ENCODE results near the gene PPM1B. TPM values are rescaled to one million over a fixed set of nuclear protein-coding genes. Genes with fewer than 3 reads are reported as not detected.
"Not testable (repeated sequence)": the region's sequence is repeated elsewhere in the genome, so short reads cannot be mapped to it uniquely, and the experiment has no call there.

The PPM1B gene
- total and polyA plus RNA-seq, 5 donors from 2014 or later = 48.9 to 91.8 (median 61.8) TPM

- H3K9me3 ChIP-seq (ENCODE audit: control insufficient read depth in 2 of 2, low read length in 2 of 2) = peaks cover 0 to 3% of the 10 kb centered on the region in 2 experiments
- no peak overlapping the region for H3K4me3 ChIP-seq (ENCODE audit: low read depth, low read length)
- H3K9me3 Mint-ChIP-seq = peaks cover 0 to 15% (median 4%) of the 10 kb centered on the region in 7 donors
- H3K4me1 Mint-ChIP-seq = no peaks in the 10 kb centered on the region
- H3K36me3 Mint-ChIP-seq = no peaks in the 10 kb centered on the region
- H3K27ac ChIP-seq (ENCODE audit: insufficient read depth, low read length, poor library complexity, severe bottlenecking) = no peak overlapping the region
- H3K4me3 Mint-ChIP-seq = no peak overlapping the region
- H3K36me3 ChIP-seq (ENCODE audit: control insufficient read depth, insufficient read depth, low read length) = no peaks in the 10 kb centered on the region
- ATAC-seq (ENCODE audit: low read depth in 2 of 2) (no peak), DNase-seq (no peak)
- peaks cover 3% of the 10 kb centered on the region for H3K27me3 ChIP-seq (ENCODE audit: control insufficient read depth, insufficient read depth, low read length)
- no peak overlapping the region for H3K27ac Mint-ChIP-seq
- peaks cover 45% of the 10 kb centered on the region for H3K27me3 Mint-ChIP-seq
- no peaks in the 10 kb centered on the region for H3K4me1 ChIP-seq (ENCODE audit: control insufficient read depth, insufficient read depth, low read length, poor library complexity, severe bottlenecking)
These were observed 85.3 kb downstream of the PPM1B start for GRCh38 chr2:44254023-44254422.

- not testable (repeated sequence) for ATAC-seq (ENCODE audit: low read depth in 2 of 2); H3K27ac Mint-ChIP-seq; H3K36me3 ChIP-seq (ENCODE audit: control insufficient read depth, insufficient read depth, low read length); H3K4me1 Mint-ChIP-seq; H3K9me3 ChIP-seq (ENCODE audit: control insufficient read depth in 2 of 2, low read length in 2 of 2); H3K27me3 ChIP-seq (ENCODE audit: control insufficient read depth, insufficient read depth, low read length); H3K4me3 ChIP-seq (ENCODE audit: low read depth, low read length); H3K4me1 ChIP-seq (ENCODE audit: control insufficient read depth, insufficient read depth, low read length, poor library complexity, severe bottlenecking); H3K27ac ChIP-seq (ENCODE audit: insufficient read depth, low read length, poor library complexity, severe bottlenecking); H3K4me3 Mint-ChIP-seq; DNase-seq; H3K36me3 Mint-ChIP-seq
- Mint-ChIP-seq H3K9me3 (peaks cover 0 to 13% (median 4%) of the 10 kb centered on the region in 7 donors), H3K27me3 (peaks cover 56% of the 10 kb centered on the region)
These were observed 87.0 kb downstream of the PPM1B start for GRCh38 chr2:44255704-44256103.

- not testable (repeated sequence) for DNase-seq; H3K36me3 ChIP-seq (ENCODE audit: control insufficient read depth, insufficient read depth, low read length); H3K4me1 ChIP-seq (ENCODE audit: control insufficient read depth, insufficient read depth, low read length, poor library complexity, severe bottlenecking); H3K27ac ChIP-seq (ENCODE audit: insufficient read depth, low read length, poor library complexity, severe bottlenecking); H3K27ac Mint-ChIP-seq; H3K4me3 ChIP-seq (ENCODE audit: low read depth, low read length); H3K9me3 ChIP-seq (ENCODE audit: control insufficient read depth in 2 of 2, low read length in 2 of 2); H3K4me1 Mint-ChIP-seq; H3K4me3 Mint-ChIP-seq; H3K36me3 Mint-ChIP-seq; H3K27me3 ChIP-seq (ENCODE audit: control insufficient read depth, insufficient read depth, low read length); ATAC-seq (ENCODE audit: low read depth in 2 of 2)
- peaks cover 50% of the 10 kb centered on the region for H3K27me3 Mint-ChIP-seq
- H3K9me3 Mint-ChIP-seq = peaks cover 0 to 11% (median 2%) of the 10 kb centered on the region in 7 donors
These were observed 89.1 kb downstream of the PPM1B start for GRCh38 chr2:44257802-44258201.

GRCh38 chr2:44267269-44267795, 98.7 kb downstream of the PPM1B start:
- Histone ChIP-seq H3K36me3 (ENCODE audit: control insufficient read depth, insufficient read depth, low read length) (no peaks in the 10 kb centered on the region), H3K9me3 (ENCODE audit: control insufficient read depth in 2 of 2, low read length in 2 of 2) (no peaks in the 10 kb centered on the region), H3K27ac (ENCODE audit: insufficient read depth, low read length, poor library complexity, severe bottlenecking) (no peak overlapping the region), H3K27me3 (ENCODE audit: control insufficient read depth, insufficient read depth, low read length) (no peaks in the 10 kb centered on the region), H3K4me1 (ENCODE audit: control insufficient read depth, insufficient read depth, low read length, poor library complexity, severe bottlenecking) (no peaks in the 10 kb centered on the region), H3K4me3 (ENCODE audit: low read depth, low read length) (no peak overlapping the region)
- Mint-ChIP-seq H3K9me3 (no peaks in the 10 kb centered on the region), H3K27me3 (peaks cover 9% of the 10 kb centered on the region), H3K4me1 (no peaks in the 10 kb centered on the region), H3K36me3 (no peaks in the 10 kb centered on the region), H3K4me3 (no peak overlapping the region), H3K27ac (no peak overlapping the region)
- ATAC-seq (ENCODE audit: low read depth in 2 of 2) = no peak
- DNase-seq = no peak

- DNase-seq (no peak), ATAC-seq (ENCODE audit: low read depth in 2 of 2) (no peak)
- H3K4me1 ChIP-seq (ENCODE audit: control insufficient read depth, insufficient read depth, low read length, poor library complexity, severe bottlenecking) = no peaks in the 10 kb centered on the region
- Mint-ChIP-seq H3K36me3 (no peaks in the 10 kb centered on the region), H3K4me1 (no peaks in the 10 kb centered on the region), H3K9me3 (no peaks in the 10 kb centered on the region), H3K27ac (no peak overlapping the region), H3K27me3 (peaks cover 9% of the 10 kb centered on the region), H3K4me3 (no peak overlapping the region)
- H3K27me3 ChIP-seq (ENCODE audit: control insufficient read depth, insufficient read depth, low read length) = no peaks in the 10 kb centered on the region
- no peak overlapping the region for H3K27ac ChIP-seq (ENCODE audit: insufficient read depth, low read length, poor library complexity, severe bottlenecking)
- no peak overlapping the region for H3K4me3 ChIP-seq (ENCODE audit: low read depth, low read length)
- H3K36me3 ChIP-seq (ENCODE audit: control insufficient read depth, insufficient read depth, low read length) = no peaks in the 10 kb centered on the region
- no peaks in the 10 kb centered on the region for H3K9me3 ChIP-seq (ENCODE audit: control insufficient read depth in 2 of 2, low read length in 2 of 2)
These were observed 99.3 kb downstream of the PPM1B start for GRCh38 chr2:44267796-44268648.

- Mint-ChIP-seq H3K36me3 (no peaks in the 10 kb centered on the region), H3K27me3 (peaks cover 8% of the 10 kb centered on the region), H3K4me1 (no peaks in the 10 kb centered on the region), H3K4me3 (no peak overlapping the region), H3K27ac (no peak overlapping the region), H3K9me3 (no peaks in the 10 kb centered on the region)
- no peak for DNase-seq
- H3K4me1 ChIP-seq (ENCODE audit: control insufficient read depth, insufficient read depth, low read length, poor library complexity, severe bottlenecking) = no peaks in the 10 kb centered on the region
- no peaks in the 10 kb centered on the region for H3K9me3 ChIP-seq (ENCODE audit: control insufficient read depth in 2 of 2, low read length in 2 of 2)
- no peak overlapping the region for H3K4me3 ChIP-seq (ENCODE audit: low read depth, low read length)
- no peaks in the 10 kb centered on the region for H3K27me3 ChIP-seq (ENCODE audit: control insufficient read depth, insufficient read depth, low read length)
- H3K27ac ChIP-seq (ENCODE audit: insufficient read depth, low read length, poor library complexity, severe bottlenecking) = no peak overlapping the region
- no peaks in the 10 kb centered on the region for H3K36me3 ChIP-seq (ENCODE audit: control insufficient read depth, insufficient read depth, low read length)
- no peak for ATAC-seq (ENCODE audit: low read depth in 2 of 2)
These were observed 101.2 kb downstream of the PPM1B start for GRCh38 chr2:44269831-44270230.

GRCh38 chr2:44271296-44271695, 102.6 kb downstream of the PPM1B start:
- Mint-ChIP-seq H3K4me1 (no peaks in the 10 kb centered on the region), H3K4me3 (no peak overlapping the region)
- no peak for DNase-seq

GRCh38 chr2:44273076-44273475, 104.4 kb downstream of the PPM1B start:
- H3K36me3 Mint-ChIP-seq = no peaks in the 10 kb centered on the region
- H3K27ac Mint-ChIP-seq = no peak overlapping the region
- ATAC-seq (ENCODE audit: low read depth in 2 of 2) = no peak
- Histone ChIP-seq H3K9me3 (ENCODE audit: control insufficient read depth in 2 of 2, low read length in 2 of 2) (no peaks in the 10 kb centered on the region), H3K27me3 (ENCODE audit: control insufficient read depth, insufficient read depth, low read length) (no peaks in the 10 kb centered on the region), H3K27ac (ENCODE audit: insufficient read depth, low read length, poor library complexity, severe bottlenecking) (no peak overlapping the region), H3K36me3 (ENCODE audit: control insufficient read depth, insufficient read depth, low read length) (no peaks in the 10 kb centered on the region), H3K4me3 (ENCODE audit: low read depth, low read length) (no peak overlapping the region), H3K4me1 (ENCODE audit: control insufficient read depth, insufficient read depth, low read length, poor library complexity, severe bottlenecking) (no peaks in the 10 kb centered on the region)
- H3K27me3 Mint-ChIP-seq = no peaks in the 10 kb centered on the region
- H3K4me1 Mint-ChIP-seq = no peaks in the 10 kb centered on the region
- no peak for DNase-seq
- no peaks in the 10 kb centered on the region for H3K9me3 Mint-ChIP-seq
- H3K4me3 Mint-ChIP-seq = no peak overlapping the region

More at GRCh38 chr2:44271296-44271695, 102.6 kb downstream of the PPM1B start:
- H3K36me3 Mint-ChIP-seq = no peaks in the 10 kb centered on the region
- Histone ChIP-seq H3K27ac (ENCODE audit: insufficient read depth, low read length, poor library complexity, severe bottlenecking) (no peak overlapping the region), H3K36me3 (ENCODE audit: control insufficient read depth, insufficient read depth, low read length) (no peaks in the 10 kb centered on the region), H3K4me1 (ENCODE audit: control insufficient read depth, insufficient read depth, low read length, poor library complexity, severe bottlenecking) (no peaks in the 10 kb centered on the region), H3K27me3 (ENCODE audit: control insufficient read depth, insufficient read depth, low read length) (no peaks in the 10 kb centered on the region), H3K9me3 (ENCODE audit: control insufficient read depth in 2 of 2, low read length in 2 of 2) (no peaks in the 10 kb centered on the region), H3K4me3 (ENCODE audit: low read depth, low read length) (no peak overlapping the region)
- H3K9me3 Mint-ChIP-seq = no peaks in the 10 kb centered on the region
- no peak overlapping the region for H3K27ac Mint-ChIP-seq
- ATAC-seq (ENCODE audit: low read depth in 2 of 2) = no peak
- no peaks in the 10 kb centered on the region for H3K27me3 Mint-ChIP-seq
